HCT116 (cell line): ENCODE measurements around the gene OR1N2. TPM values are rescaled to one million over a fixed set of nuclear protein-coding genes. Genes with fewer than 3 reads are reported as not detected.
"Not testable (repeated sequence)": the region's sequence is repeated elsewhere in the genome, so short reads cannot be mapped to it uniquely, and the experiment has no call there.

ENCODE experiments used
- ATAC-seq: fragments of 200-7000 bp; cut with Tn5 transposase; 2 replicates; pipeline ENCODE4 v1.9.1; 2020; ENCODE audit warnings: mild to moderate bottlenecking, moderate library complexity
- BruUV-seq: library from RNA; stranded (reverse); fragments of 400-500 nt; replicated peaks from 2 replicates; lab custom pipeline; 2021; lab: Mats Ljungman, UMichigan
- CTCF ChIA-PET: fragments of 300-600 bp; sonication (Branson Sonifier 250); formaldehyde crosslinking; loops from one replicate; lab custom pipeline; 2021; ENCODE audit warnings: antibody characterized with exemption; lab: Charles Lee
- POLR2A ChIA-PET: fragments of 300-600, 350-600 bp; sonication (Branson Sonifier 250); formaldehyde crosslinking; loops from one replicate; lab custom pipeline; 2021; ENCODE audit warnings: antibody characterized with exemption; lab: Charles Lee
- RAD21 ChIA-PET, 2 experiments: fragments of 300-600 bp; sonication (Branson Sonifier 250); formaldehyde crosslinking; loops; one replicate each; lab custom pipeline; 2023; ENCODE audit warnings: low total read pairs in 2 of 2; ENCODE audit not compliant: uncharacterized antibody in 2 of 2, unreplicated experiment in 2 of 2, low non-redundant PET in 1 of 2; lab: Charles Lee
- DNase-seq: peaks from one replicate; pipeline ENCODE4 v3.0.0-alpha.2; 2010; ENCODE audit warnings: low read depth, low spot score
- H2AFZ ChIP-seq: fragments of 200-600 bp; shearing (Covaris generic), sonication (generic); 2 replicates; pipeline ENCODE4 v1.6.1; 2017; ENCODE audit warnings: low read depth, mixed run types, mixed read lengths, antibody characterized with exemption, low read length; ENCODE audit not compliant: poor library complexity, severe bottlenecking
- H3K27ac ChIP-seq: 2 replicates; pipeline ENCODE4 v1.5.1; 2012; ENCODE audit warnings: low read depth, low read length
- H3K27me3 ChIP-seq: fragments of 200-600 bp; sonication (generic); 2 replicates; pipeline ENCODE4 v1.6.1; 2016; ENCODE audit warnings: mixed run types, low read length, mixed read lengths; ENCODE audit not compliant: insufficient read depth
- H3K36me3 ChIP-seq, 2 experiments: fragments of 200-500 bp in 1 of 2; fragments of 200-600 bp in 1 of 2; sonication (Bioruptor generic) in 1 of 2; sonication (generic) in 1 of 2; 2 replicates each; pipeline versions ENCODE4 v1.5.1 to v1.6.1; 2014 to 2016; ENCODE audit warnings: low read length in 2 of 2, inconsistent platforms in 1 of 2, mixed read lengths in 1 of 2, mixed run types in 1 of 2; ENCODE audit not compliant: insufficient read depth in 2 of 2, control insufficient read depth in 1 of 2
- H3K4me1 ChIP-seq, 2 experiments: fragments of 200-600 bp in 1 of 2; sonication (generic) in 1 of 2; 2 replicates each; pipeline versions ENCODE4 v1.5.1 to v1.6.1; 2012 to 2017; ENCODE audit warnings: low read length in 2 of 2, inconsistent platforms in 1 of 2, mild to moderate bottlenecking in 1 of 2, mixed read lengths in 1 of 2, mixed run types in 1 of 2, moderate library complexity in 1 of 2; ENCODE audit not compliant: insufficient read depth in 2 of 2, control insufficient read depth in 1 of 2
- H3K4me2 ChIP-seq: fragments of 200-600 bp; sonication (generic); 2 replicates; pipeline ENCODE4 v1.6.1; 2017; ENCODE audit warnings: mixed run types, low read length, mixed read lengths
- H3K4me3 ChIP-seq, 2 experiments: fragments of 200-600 bp in 1 of 2; sonication (generic) in 1 of 2; replicated peaks in 1 of 2; 2 replicates each; pipeline ENCODE4 v1.5.1; 2011 to 2016; ENCODE audit warnings: low read length in 2 of 2, control low read depth in 1 of 2, low read depth in 1 of 2, mild to moderate bottlenecking in 1 of 2, mixed read lengths in 1 of 2, mixed run types in 1 of 2
- H3K79me2 ChIP-seq: fragments of 200-600 bp; sonication (generic); 2 replicates; pipeline ENCODE4 v1.6.1; 2017; ENCODE audit warnings: mild to moderate bottlenecking, mixed run types, low read length, moderate library complexity, mixed read lengths; ENCODE audit not compliant: insufficient read depth
- H3K9ac ChIP-seq: fragments of 200-600 bp; sonication (generic); 2 replicates; pipeline ENCODE4 v1.6.1; 2016; ENCODE audit warnings: low read length, mixed read lengths
- H3K9me2 ChIP-seq: fragments of 200-600 bp; sonication (generic), shearing (Covaris generic); 2 replicates; pipeline ENCODE4 v1.6.1; 2017; ENCODE audit warnings: mixed run types, mild to moderate bottlenecking, moderate library complexity; ENCODE audit not compliant: insufficient read depth
- H3K9me3 ChIP-seq, 2 experiments: fragments of 200-500 bp in 1 of 2; fragments of 200-600 bp in 1 of 2; sonication (Bioruptor generic) in 1 of 2; sonication (generic) in 1 of 2; 2 replicates each; pipeline ENCODE4 v1.6.1; 2014 to 2017; ENCODE audit warnings: low read length in 2 of 2, mixed read lengths in 2 of 2, inconsistent platforms in 1 of 2, low read depth in 1 of 2, mild to moderate bottlenecking in 1 of 2, mixed run types in 1 of 2, moderate library complexity in 1 of 2; ENCODE audit not compliant: control insufficient read depth in 1 of 2, insufficient read depth in 1 of 2
- H4K20me1 ChIP-seq: fragments of 200-600 bp; sonication (generic), shearing (Covaris generic); 2 replicates; pipeline ENCODE4 v1.6.1; 2017; ENCODE audit warnings: mixed run types, mild to moderate bottlenecking, moderate library complexity; ENCODE audit not compliant: insufficient read depth
- CBX3 ChIP-seq: IDR thresholded peaks from 2 replicates; pipeline ENCODE4 v1.6.1; 2012; ENCODE audit warnings: low read depth
- CEBPB ChIP-seq: IDR thresholded peaks from 2 replicates; pipeline ENCODE4 v1.6.1; 2012; ENCODE audit warnings: low read depth
- EGR1 ChIP-seq: IDR thresholded peaks from 2 replicates; pipeline ENCODE4 v1.6.1; 2012; ENCODE audit warnings: low read depth
- EZH2 ChIP-seq: fragments of 200-600 bp; sonication (generic); IDR thresholded peaks from 2 replicates; pipeline ENCODE4 v1.6.1; 2017; ENCODE audit warnings: antibody characterized with exemption, mixed run types
- EZH2phosphoT487 ChIP-seq: fragments of 200-600 bp; IDR thresholded peaks from 2 replicates; pipeline ENCODE4 v1.6.1; 2018; ENCODE audit warnings: antibody characterized with exemption, borderline replicate concordance
- FOSL1 ChIP-seq: IDR thresholded peaks from 2 replicates; pipeline ENCODE4 v1.6.1; 2012; ENCODE audit warnings: low read depth
- SIN3A ChIP-seq: IDR thresholded peaks from 2 replicates; pipeline ENCODE4 v1.6.1; 2012; ENCODE audit warnings: low read depth
- SP1 ChIP-seq: IDR thresholded peaks from 2 replicates; pipeline ENCODE4 v1.6.1; 2012; ENCODE audit warnings: low read depth
- SRF ChIP-seq: IDR thresholded peaks from 2 replicates; pipeline ENCODE4 v1.6.1; 2012; ENCODE audit warnings: low read depth
- YY1 ChIP-seq: IDR thresholded peaks from 2 replicates; pipeline ENCODE4 v1.6.1; 2011; ENCODE audit warnings: low read length, low read depth, moderate library complexity, mild to moderate bottlenecking; ENCODE audit not compliant: insufficient replicate concordance; ENCODE audit errors: extremely low read depth
- ZFX ChIP-seq: fragments of 450-650 bp; IDR thresholded peaks from 2 replicates; pipeline ENCODE4 v1.6.1; 2017
- ZNF274 ChIP-seq: fragments of 200-500 bp; sonication (Bioruptor generic); IDR thresholded peaks from 2 replicates; pipeline ENCODE4 v1.6.1; 2014; ENCODE audit warnings: mild to moderate bottlenecking, low read depth, low read length, inconsistent platforms
- intact Hi-C: fragments of 100-400 bp; cut with micrococcal nuclease; formaldehyde crosslinking; loops from 2 replicates; pipeline ENCODE4 v1.10.0; 2022
- total RNA-seq: library from RNA; stranded (reverse); gene quantifications from one replicate; pipeline ENCODE4 v1.2.1, GENCODE V29; 2021; ENCODE audit not compliant: unreplicated experiment
- TF ChIP-seq, protein P1 (sequence below): IDR thresholded peaks from 2 replicates; pipeline ENCODE4 v1.6.1; 2011; ENCODE audit warnings: mild to moderate bottlenecking, low read length, moderate library complexity; ENCODE audit not compliant: insufficient replicate concordance; ENCODE audit errors: extremely low read depth

Gene OR1N2
- total RNA-seq, 1 experiment from 2014 or later: not detected

DNA sequence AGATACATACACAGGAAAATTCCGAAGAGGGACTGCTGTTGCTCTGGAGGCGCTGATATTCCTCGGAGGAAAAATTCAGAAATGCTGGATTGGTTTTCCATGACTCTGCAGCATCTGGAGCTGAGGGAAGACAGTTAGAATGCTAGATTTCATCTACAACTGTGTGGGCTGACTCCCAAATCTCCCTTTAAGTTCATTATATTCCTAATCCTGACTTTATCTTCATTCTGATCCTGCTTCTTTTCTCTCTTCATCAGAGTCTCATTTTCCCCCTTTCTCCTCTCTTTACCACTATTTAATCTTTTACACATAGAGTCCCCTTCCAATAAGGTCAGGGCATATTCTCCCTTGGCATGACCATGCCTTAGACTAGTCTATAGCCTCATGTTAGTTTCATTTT lies 25.7 kb upstream of the OR1N2 start, which contains the start of gene OR1N1:
Gene OR1N1, minus strand, starts transcription at position 101 of the 400 bp plus-strand sequence. Its CDS starts 0 bp downstream, at position 101.
- BruUV-seq: no TSS peak
- Histone ChIP-seq H3K27me3 (peaks cover 24% of the 10 kb centered on the region; the same call in 1 of the 2 replicates), H3K4me3 (no peak within 1 kb of the TSS), H3K4me1 (no peaks in the 10 kb centered on the region), H3K79me2 (no peaks in the 10 kb centered on the region), H2AFZ (no peak within 1 kb of the TSS), H3K9ac (no peak within 1 kb of the TSS), H3K9me2 (no peaks in the 10 kb centered on the region), H4K20me1 (no peaks in the 10 kb centered on the region), H3K36me3 (no peaks in the 10 kb centered on the region), H3K4me2 (no peak within 1 kb of the TSS), H3K27ac (no peak within 1 kb of the TSS), H3K9me3 (no peaks in the 10 kb centered on the region)
- POLR2A ChIA-PET: no interaction called here
- intact Hi-C loops: no loop called here
- RAD21 ChIA-PET: no interaction called here
- ATAC-seq: no peak
- CTCF ChIA-PET: no interaction called here
- no peak for DNase-seq
- TF ChIP-seq SIN3A (no peak), CEBPB (no peak), ZNF274 (no peak), CBX3 (no peak), EZH2 (no peak), EGR1 (no peak), EZH2phosphoT487 (no peak), SRF (no peak), SP1 (no peak), ZFX (no peak), YY1 (no peak), FOSL1 (no peak)
- TF ChIP-seq, protein P1, sequence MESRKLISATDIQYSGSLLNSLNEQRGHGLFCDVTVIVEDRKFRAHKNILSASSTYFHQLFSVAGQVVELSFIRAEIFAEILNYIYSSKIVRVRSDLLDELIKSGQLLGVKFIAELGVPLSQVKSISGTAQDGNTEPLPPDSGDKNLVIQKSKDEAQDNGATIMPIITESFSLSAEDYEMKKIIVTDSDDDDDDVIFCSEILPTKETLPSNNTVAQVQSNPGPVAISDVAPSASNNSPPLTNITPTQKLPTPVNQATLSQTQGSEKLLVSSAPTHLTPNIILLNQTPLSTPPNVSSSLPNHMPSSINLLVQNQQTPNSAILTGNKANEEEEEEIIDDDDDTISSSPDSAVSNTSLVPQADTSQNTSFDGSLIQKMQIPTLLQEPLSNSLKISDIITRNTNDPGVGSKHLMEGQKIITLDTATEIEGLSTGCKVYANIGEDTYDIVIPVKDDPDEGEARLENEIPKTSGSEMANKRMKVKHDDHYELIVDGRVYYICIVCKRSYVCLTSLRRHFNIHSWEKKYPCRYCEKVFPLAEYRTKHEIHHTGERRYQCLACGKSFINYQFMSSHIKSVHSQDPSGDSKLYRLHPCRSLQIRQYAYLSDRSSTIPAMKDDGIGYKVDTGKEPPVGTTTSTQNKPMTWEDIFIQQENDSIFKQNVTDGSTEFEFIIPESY: no peak

DNA sequence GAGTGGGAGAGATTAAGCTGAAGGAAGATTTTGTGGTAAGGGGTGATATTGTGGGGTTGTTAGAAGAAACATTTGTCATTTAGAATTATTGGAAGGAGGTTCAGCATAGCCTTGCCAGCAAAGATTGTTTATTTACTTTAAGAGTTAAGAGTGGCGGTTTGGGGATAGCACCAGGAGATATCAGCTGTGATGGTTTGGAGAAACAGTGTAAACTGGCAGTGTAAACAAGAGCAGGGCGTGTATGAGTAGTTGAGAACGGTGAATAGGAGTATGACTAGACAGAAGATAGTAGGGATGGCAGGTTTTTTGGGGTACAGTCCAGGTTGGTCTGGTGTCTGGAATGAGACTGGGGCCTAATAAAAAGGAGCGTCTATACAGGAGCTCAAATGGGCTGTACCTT lies 21.8 kb upstream of the OR1N2 start:
- H3K9ac ChIP-seq, H4K20me1 ChIP-seq, H3K4me1 ChIP-seq, H3K27ac ChIP-seq, CTCF ChIA-PET, H3K4me2 ChIP-seq, ATAC-seq, H3K9me3 ChIP-seq, H2AFZ ChIP-seq, intact Hi-C loops, RAD21 ChIA-PET, H3K9me2 ChIP-seq, H3K4me3 ChIP-seq, BruUV-seq, DNase-seq, H3K79me2 ChIP-seq, H3K36me3 ChIP-seq, POLR2A ChIA-PET: not testable (repeated sequence)
- peaks cover 24% of the 10 kb centered on the region; the same call in 1 of the 2 replicates for H3K27me3 ChIP-seq
